ENCODE measurements around the gene ZBTB43.
A peak's percentile ranks its signal among the peaks of the same experiment; 100 is the strongest.
"Not testable (repeated sequence)": the region's sequence is repeated elsewhere in the genome, so short reads cannot be mapped to it uniquely, and the experiment has no call there.

Gene ZBTB43

DNA sequence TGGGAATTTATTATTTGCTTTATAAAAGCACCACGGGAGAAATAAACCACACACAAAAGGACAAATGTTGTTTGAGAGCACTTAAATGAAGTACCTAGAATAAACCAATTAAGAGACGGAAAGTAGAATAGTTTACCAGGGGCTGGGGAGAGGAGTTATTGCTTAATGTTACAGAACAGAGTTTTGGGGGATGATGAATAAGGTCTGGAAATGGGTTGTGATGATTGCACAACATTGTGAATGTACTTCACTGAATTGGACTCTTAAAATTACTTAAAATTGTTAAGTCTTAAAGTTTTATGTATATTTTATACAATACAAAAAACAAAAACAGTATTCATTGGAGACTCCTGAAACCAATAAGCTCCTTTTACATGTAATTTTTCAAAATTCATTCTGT lies 1.5 kb downstream of the ZBTB43 start:
- Histone ChIP-seq H4K20me1 (ENCODE audit: insufficient read depth, low read length) (peaks cover 11% of the 10 kb centered on the region), H3K27ac (ENCODE audit: low read length) (no peak overlapping the region), H3K4me2 (ENCODE audit: insufficient read depth, low read length) (peak overlapping the region; percentile 100), H3K79me2 (ENCODE audit: insufficient read depth, low read length) (peaks cover 45% of the 10 kb centered on the region), H3K9ac (ENCODE audit: low read depth, low read length) (peak overlapping the region; percentile 78), H3K36me3 (ENCODE audit: insufficient read depth, low read length) (peaks cover 11% of the 10 kb centered on the region), H3K4me1 (ENCODE audit: insufficient read depth, low read length) (peaks cover 33% of the 10 kb centered on the region), H3K4me3 (ENCODE audit: low read depth in 1 of 2, low read length in 2 of 2) (peak overlapping the region; percentile 83 to 92; a peak in 3 of 4 replicates), H2AFZ (ENCODE audit: low read depth, low read length) (no peak overlapping the region), H3K9me3 (ENCODE audit: insufficient read depth, low read length, severe bottlenecking) (no peaks in the 10 kb centered on the region), H3K27me3 (ENCODE audit: insufficient read depth, low read length, poor library complexity) (no peaks in the 10 kb centered on the region)
- DNase-seq (no peak), ATAC-seq (ENCODE audit: insufficient read depth, low read depth) (no peak)
- TF ChIP-seq, protein P1, sequence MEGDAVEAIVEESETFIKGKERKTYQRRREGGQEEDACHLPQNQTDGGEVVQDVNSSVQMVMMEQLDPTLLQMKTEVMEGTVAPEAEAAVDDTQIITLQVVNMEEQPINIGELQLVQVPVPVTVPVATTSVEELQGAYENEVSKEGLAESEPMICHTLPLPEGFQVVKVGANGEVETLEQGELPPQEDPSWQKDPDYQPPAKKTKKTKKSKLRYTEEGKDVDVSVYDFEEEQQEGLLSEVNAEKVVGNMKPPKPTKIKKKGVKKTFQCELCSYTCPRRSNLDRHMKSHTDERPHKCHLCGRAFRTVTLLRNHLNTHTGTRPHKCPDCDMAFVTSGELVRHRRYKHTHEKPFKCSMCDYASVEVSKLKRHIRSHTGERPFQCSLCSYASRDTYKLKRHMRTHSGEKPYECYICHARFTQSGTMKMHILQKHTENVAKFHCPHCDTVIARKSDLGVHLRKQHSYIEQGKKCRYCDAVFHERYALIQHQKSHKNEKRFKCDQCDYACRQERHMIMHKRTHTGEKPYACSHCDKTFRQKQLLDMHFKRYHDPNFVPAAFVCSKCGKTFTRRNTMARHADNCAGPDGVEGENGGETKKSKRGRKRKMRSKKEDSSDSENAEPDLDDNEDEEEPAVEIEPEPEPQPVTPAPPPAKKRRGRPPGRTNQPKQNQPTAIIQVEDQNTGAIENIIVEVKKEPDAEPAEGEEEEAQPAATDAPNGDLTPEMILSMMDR (IDR thresholded peaks at IDR 0.05; ENCODE audit: borderline replicate concordance, extremely low read depth, low read length, poor library complexity, severe bottlenecking), result no peak
- no peak for TF ChIP-seq EZH2 (IDR thresholded peaks at IDR 0.05; ENCODE audit: borderline replicate concordance, low read depth, low read length, severe bottlenecking)

- Histone ChIP-seq H3K4me2 (ENCODE audit: insufficient read depth, low read length) (no peak overlapping the region), H3K27me3 (ENCODE audit: insufficient read depth, low read length, poor library complexity) (no peaks in the 10 kb centered on the region), H3K36me3 (ENCODE audit: insufficient read depth, low read length) (peaks cover 33% of the 10 kb centered on the region), H3K9me3 (ENCODE audit: insufficient read depth, low read length, severe bottlenecking) (no peaks in the 10 kb centered on the region), H4K20me1 (ENCODE audit: insufficient read depth, low read length) (peaks cover 11% of the 10 kb centered on the region), H3K79me2 (ENCODE audit: insufficient read depth, low read length) (peaks cover 59% of the 10 kb centered on the region), H3K4me3 (ENCODE audit: low read depth in 1 of 2, low read length in 2 of 2) (no peak overlapping the region), H3K4me1 (ENCODE audit: insufficient read depth, low read length) (peaks cover 32% of the 10 kb centered on the region), H3K9ac (ENCODE audit: low read depth, low read length) (no peak overlapping the region), H3K27ac (ENCODE audit: low read length) (no peak overlapping the region), H2AFZ (ENCODE audit: low read depth, low read length) (no peak overlapping the region)
- no peak for DNase-seq
- TF ChIP-seq, protein P1 (IDR thresholded peaks at IDR 0.05; ENCODE audit: borderline replicate concordance, extremely low read depth, low read length, poor library complexity, severe bottlenecking), result no peak
- no peak for TF ChIP-seq EZH2 (IDR thresholded peaks at IDR 0.05; ENCODE audit: borderline replicate concordance, low read depth, low read length, severe bottlenecking)
- no peak for ATAC-seq (ENCODE audit: insufficient read depth, low read depth)
Measured at GRCh38 chr9:126809068-126809467, 4.2 kb downstream of the ZBTB43 start.

GRCh38 chr9:126810221-126810620 lies 5.4 kb downstream of the ZBTB43 start:
- not testable (repeated sequence) for H3K9ac ChIP-seq (ENCODE audit: low read depth, low read length); ATAC-seq (ENCODE audit: insufficient read depth, low read depth); H3K27ac ChIP-seq (ENCODE audit: low read length); H3K4me2 ChIP-seq (ENCODE audit: insufficient read depth, low read length); H2AFZ ChIP-seq (ENCODE audit: low read depth, low read length); H3K27me3 ChIP-seq (ENCODE audit: insufficient read depth, low read length, poor library complexity); DNase-seq; H3K9me3 ChIP-seq (ENCODE audit: insufficient read depth, low read length, severe bottlenecking); H3K4me3 ChIP-seq (ENCODE audit: low read depth in 1 of 2, low read length in 2 of 2)
- Histone ChIP-seq H3K79me2 (ENCODE audit: insufficient read depth, low read length) (peaks cover 62% of the 10 kb centered on the region), H4K20me1 (ENCODE audit: insufficient read depth, low read length) (peaks cover 11% of the 10 kb centered on the region), H3K36me3 (ENCODE audit: insufficient read depth, low read length) (peaks cover 34% of the 10 kb centered on the region), H3K4me1 (ENCODE audit: insufficient read depth, low read length) (peaks cover 25% of the 10 kb centered on the region)

GRCh38 chr9:126813072-126813471 lies 8.2 kb downstream of the ZBTB43 start:
- H3K4me3 ChIP-seq (ENCODE audit: low read depth in 1 of 2, low read length in 2 of 2), result no peak overlapping the region
- peaks cover 60% of the 10 kb centered on the region for H3K79me2 ChIP-seq (ENCODE audit: insufficient read depth, low read length)
- peaks cover 5% of the 10 kb centered on the region for H3K9me3 ChIP-seq (ENCODE audit: insufficient read depth, low read length, severe bottlenecking)

More at GRCh38 chr9:126813072-126813471, 8.2 kb downstream of the ZBTB43 start:
- peaks cover 51% of the 10 kb centered on the region; the same call in 1 of the 2 replicates for H3K36me3 ChIP-seq (ENCODE audit: insufficient read depth, low read length)
- ATAC-seq (ENCODE audit: insufficient read depth, low read depth), result no peak
- H3K4me1 ChIP-seq (ENCODE audit: insufficient read depth, low read length), result 0 out of 2 replicates have a peak, but pooled peaks cover under 1% of the 10 kb centered on the region
- H2AFZ ChIP-seq (ENCODE audit: low read depth, low read length), result no peak overlapping the region
- no peaks in the 10 kb centered on the region for H3K27me3 ChIP-seq (ENCODE audit: insufficient read depth, low read length, poor library complexity)
- H4K20me1 ChIP-seq (ENCODE audit: insufficient read depth, low read length), result no peaks in the 10 kb centered on the region; the same call in 1 of the 2 replicates
- no peak overlapping the region for H3K4me2 ChIP-seq (ENCODE audit: insufficient read depth, low read length)
- no peak for DNase-seq
- H3K27ac ChIP-seq (ENCODE audit: low read length), result no peak overlapping the region
- no peak for TF ChIP-seq EZH2 (IDR thresholded peaks at IDR 0.05; ENCODE audit: borderline replicate concordance, low read depth, low read length, severe bottlenecking)
- TF ChIP-seq, protein P1 (IDR thresholded peaks at IDR 0.05; ENCODE audit: borderline replicate concordance, extremely low read depth, low read length, poor library complexity, severe bottlenecking), result no peak
- no peak overlapping the region for H3K9ac ChIP-seq (ENCODE audit: low read depth, low read length)
